ENCODE measurements around the gene VSIG10L.

The VSIG10L gene

DNA sequence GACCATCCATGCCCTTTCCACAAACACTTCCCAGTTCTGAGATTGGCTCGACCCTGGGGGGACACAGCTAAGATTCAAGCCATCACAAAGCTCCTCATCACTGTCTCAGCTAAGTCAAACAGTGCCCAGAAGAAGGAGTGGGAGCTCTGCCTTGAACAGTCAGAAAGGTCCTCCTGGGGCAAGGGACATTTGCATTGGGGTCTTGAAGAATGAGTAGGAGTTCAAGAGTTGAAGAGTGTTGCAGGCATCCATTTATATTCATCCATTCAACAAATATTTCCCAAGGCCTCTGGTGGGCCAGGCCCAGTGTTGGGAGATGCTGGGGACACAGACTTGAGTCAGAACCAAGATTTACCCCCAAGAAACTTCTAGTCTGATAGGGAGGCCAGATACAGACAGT, 24.0 kb downstream of the VSIG10L start:
- ChIA-PET CTCF (no interaction called here), POLR2A (ENCODE audit: low non-redundant PET) (no interaction called here)
- DNase-seq (ENCODE audit: low spot score) = no peak
- TF ChIP-seq, protein P1, sequence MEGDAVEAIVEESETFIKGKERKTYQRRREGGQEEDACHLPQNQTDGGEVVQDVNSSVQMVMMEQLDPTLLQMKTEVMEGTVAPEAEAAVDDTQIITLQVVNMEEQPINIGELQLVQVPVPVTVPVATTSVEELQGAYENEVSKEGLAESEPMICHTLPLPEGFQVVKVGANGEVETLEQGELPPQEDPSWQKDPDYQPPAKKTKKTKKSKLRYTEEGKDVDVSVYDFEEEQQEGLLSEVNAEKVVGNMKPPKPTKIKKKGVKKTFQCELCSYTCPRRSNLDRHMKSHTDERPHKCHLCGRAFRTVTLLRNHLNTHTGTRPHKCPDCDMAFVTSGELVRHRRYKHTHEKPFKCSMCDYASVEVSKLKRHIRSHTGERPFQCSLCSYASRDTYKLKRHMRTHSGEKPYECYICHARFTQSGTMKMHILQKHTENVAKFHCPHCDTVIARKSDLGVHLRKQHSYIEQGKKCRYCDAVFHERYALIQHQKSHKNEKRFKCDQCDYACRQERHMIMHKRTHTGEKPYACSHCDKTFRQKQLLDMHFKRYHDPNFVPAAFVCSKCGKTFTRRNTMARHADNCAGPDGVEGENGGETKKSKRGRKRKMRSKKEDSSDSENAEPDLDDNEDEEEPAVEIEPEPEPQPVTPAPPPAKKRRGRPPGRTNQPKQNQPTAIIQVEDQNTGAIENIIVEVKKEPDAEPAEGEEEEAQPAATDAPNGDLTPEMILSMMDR (conservative IDR thresholded peaks at IDR 0.05; ENCODE audit: low read depth) = no peak
- H3K27ac ChIP-seq = no peak overlapping the region

DNA sequence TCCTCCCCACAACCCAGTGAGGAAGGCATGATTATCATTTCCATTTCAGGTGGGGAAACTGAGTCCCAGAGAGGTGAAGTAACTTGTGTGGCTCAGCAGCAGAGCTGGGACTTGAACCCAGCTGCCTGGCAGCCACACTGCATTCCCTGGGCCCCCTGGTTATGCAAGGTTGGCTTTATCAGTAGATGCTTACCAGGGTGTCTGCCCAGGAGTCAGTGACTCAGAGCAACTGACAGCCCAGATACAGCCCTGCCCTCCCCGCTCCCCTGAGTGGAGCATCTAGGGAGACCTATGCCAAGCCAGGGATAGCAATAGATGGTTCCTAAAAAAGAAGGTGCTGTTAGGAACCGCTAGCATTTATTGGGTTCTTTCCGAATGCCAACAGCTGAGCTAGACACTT, 24.6 kb downstream of the VSIG10L start:
- no peak for DNase-seq (ENCODE audit: low spot score)
- ChIA-PET POLR2A (ENCODE audit: low non-redundant PET) (no interaction called here), CTCF (no interaction called here)
- no peak overlapping the region for H3K27ac ChIP-seq
- TF ChIP-seq, protein P1 (conservative IDR thresholded peaks at IDR 0.05; ENCODE audit: low read depth) = no peak

DNA sequence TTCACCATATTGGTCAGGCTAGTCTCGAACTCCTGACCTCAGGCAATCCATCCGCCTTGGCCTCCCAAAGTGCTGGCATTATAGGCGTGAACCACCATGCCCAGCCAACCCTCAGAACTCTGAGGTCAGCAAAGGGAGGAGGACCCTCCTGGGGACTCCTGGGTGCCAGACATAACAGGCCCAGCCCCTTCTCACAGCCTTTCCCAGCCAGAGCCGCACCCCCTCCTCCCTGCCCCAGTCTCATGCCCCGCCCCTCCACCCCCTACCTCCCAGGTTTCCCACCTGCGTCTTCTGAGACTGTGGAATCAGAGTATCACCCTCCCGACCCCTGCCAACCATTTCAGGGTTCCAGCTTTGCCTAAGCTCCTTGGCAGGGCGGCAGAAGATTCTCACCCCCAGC, 25.3 kb downstream of the VSIG10L start:
- ChIA-PET CTCF (no interaction called here), POLR2A (ENCODE audit: low non-redundant PET) (no interaction called here)
- no peak overlapping the region for H3K27ac ChIP-seq
- TF ChIP-seq, protein P1 (conservative IDR thresholded peaks at IDR 0.05; ENCODE audit: low read depth) = no peak
- no peak for DNase-seq (ENCODE audit: low spot score)

DNA sequence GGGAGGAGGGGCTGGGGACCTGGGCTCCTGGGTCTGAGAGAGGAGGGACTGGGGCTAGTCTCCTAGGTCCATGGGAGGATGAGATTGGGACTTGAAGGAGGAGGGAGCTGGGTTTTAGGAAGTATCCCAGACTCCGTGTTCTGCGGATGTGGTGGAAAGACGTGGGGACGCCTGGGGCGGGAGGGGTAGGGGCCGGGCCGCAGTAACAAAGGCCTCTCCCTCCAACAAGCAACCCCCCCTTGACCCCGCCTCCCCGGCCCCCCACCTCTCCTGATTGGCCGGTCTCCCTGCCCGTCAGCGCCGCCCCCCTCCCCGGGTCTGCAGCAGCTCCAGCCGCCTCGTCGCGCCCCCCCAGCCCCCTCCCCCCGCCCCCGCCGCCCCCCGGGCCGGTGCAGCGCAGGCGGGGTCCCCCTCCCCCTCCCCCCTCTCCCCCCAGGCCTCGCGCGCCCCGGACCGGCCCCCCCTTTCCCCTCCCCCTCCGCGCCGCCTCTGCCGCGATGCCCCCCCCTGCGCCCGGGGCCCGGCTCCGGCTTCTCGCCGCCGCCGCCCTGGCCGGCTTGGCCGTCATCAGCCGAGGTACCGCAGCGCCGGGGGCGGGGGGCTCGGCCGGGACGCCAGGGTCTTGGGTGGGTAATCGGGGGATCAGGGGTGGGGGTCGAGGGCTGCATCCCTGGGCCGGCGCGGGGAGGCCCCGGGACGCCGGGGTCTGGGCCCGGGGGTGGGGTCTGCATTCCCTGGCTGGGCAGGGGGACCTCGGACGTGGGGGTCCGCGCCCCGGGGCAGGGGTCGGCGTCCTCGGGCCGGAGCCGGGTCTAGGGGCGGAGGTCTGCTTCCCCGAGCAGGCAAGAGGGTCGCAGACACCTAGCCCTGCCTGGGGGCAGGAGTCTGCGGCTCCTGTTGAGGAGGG, 30.3 kb downstream of the VSIG10L start, which contains the start of gene IGLON5:
IGLON5 (plus strand) TSS at position 294 of the 907 bp plus-strand sequence; CDS start at position 498, 204 bp downstream.
- H3K27ac ChIP-seq = no peak within 1 kb of the TSS
- ChIA-PET CTCF (no interaction called here), POLR2A (ENCODE audit: low non-redundant PET) (no interaction called here)
- no peak for DNase-seq (ENCODE audit: low spot score)
- TF ChIP-seq, protein P1 (conservative IDR thresholded peaks at IDR 0.05; ENCODE audit: low read depth) = no peak

DNA sequence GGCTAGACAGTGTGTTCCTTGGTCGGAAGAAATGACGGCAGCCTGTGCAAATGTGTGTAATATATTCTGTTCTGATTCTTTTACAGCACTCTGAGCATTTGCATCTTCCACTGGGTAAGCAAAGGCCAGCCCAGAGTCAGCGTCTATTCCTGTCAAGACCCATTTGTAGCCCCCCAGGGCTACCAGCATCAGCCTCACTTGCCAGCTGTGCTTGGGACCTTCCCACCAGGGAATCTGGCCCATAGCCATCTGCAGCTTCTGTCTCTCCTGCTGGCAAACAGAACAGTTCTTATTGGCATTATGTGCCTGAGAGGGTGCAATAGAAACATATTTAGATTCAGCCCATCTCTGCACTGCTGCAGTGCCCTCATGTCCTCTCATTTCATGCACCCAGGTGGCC, 36.5 kb downstream of the VSIG10L start:
- DNase-seq (ENCODE audit: low spot score) = no peak
- TF ChIP-seq, protein P1 (conservative IDR thresholded peaks at IDR 0.05; ENCODE audit: low read depth) = no peak
- no peak overlapping the region for H3K27ac ChIP-seq
- POLR2A ChIA-PET (ENCODE audit: low non-redundant PET) = no interaction called here
- CTCF ChIA-PET = no interaction called here

DNA sequence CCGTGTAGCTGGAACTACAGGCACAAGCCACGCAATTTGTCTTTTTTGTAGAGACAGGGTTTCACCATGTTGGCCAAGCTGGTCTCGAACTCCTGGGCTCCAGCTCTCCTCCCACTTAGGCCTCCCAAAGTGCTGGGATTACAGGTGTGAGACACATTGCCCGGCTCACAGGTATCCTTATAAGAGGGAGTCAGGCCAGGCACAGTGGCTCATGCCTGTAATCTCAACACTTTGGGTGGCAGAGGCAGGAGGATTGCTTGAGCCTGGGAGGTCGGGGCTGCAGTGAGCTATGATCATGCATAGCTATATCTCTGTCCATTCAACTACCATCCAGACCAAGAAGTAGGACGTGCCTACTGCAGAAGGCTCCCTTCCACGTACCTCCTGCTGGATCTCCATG, 40.7 kb downstream of the VSIG10L start:
- no peak for DNase-seq (ENCODE audit: low spot score)
- H3K27ac ChIP-seq = no peak overlapping the region
- CTCF ChIA-PET = no interaction called here
- TF ChIP-seq, protein P1 (conservative IDR thresholded peaks at IDR 0.05; ENCODE audit: low read depth) = no peak
- POLR2A ChIA-PET (ENCODE audit: low non-redundant PET) = no interaction called here

Measured in RWPE1 (cell line).